Urothelium cell line (cell line): Measurements from ENCODE around the gene ZIC4.

Experiments
- DNase-seq: peaks from one replicate; pipeline ENCODE4 v3.0.0; 2011; ENCODE audit warnings: low spot score, mixed read lengths
- FAIRE-seq: peaks from 2 replicates; lab custom pipeline; 2011; peaks lifted over from hg19 to GRCh38; lab: Jason Lieb, UNC

Gene ZIC4

GRCh38 chr3:147418371-147418781 lies 12.0 kb upstream of the ZIC4 start:
- DNase-seq, result no peak
- FAIRE-seq, result no peak

- no peak for FAIRE-seq
These were observed 11.4 kb upstream of the ZIC4 start for GRCh38 chr3:147417551-147418295.

GRCh38 chr3:147416931-147417330 lies 10.6 kb upstream of the ZIC4 start:
- DNase-seq (no peak), FAIRE-seq (no peak)

More at GRCh38 chr3:147417551-147418295, 11.4 kb upstream of the ZIC4 start:
- DNase-seq, result no peak

GRCh38 chr3:147415874-147416273 lies 9.5 kb upstream of the ZIC4 start:
- no peak for DNase-seq
- no peak for FAIRE-seq

- no peak for DNase-seq
- no peak for FAIRE-seq
These were observed 8.9 kb upstream of the ZIC4 start for GRCh38 chr3:147415286-147415685.

GRCh38 chr3:147414390-147415138 lies 8.2 kb upstream of the ZIC4 start:
- DNase-seq (no peak), FAIRE-seq (no peak)

GRCh38 chr3:147413686-147414389 lies 7.5 kb upstream of the ZIC4 start:
- no peak for FAIRE-seq

GRCh38 chr3:147412917-147413685 lies 6.8 kb upstream of the ZIC4 start:
- FAIRE-seq, result no peak
- DNase-seq, result no peak

More at GRCh38 chr3:147413686-147414389, 7.5 kb upstream of the ZIC4 start:
- DNase-seq, result no peak

GRCh38 chr3:147412261-147412916 lies 6.0 kb upstream of the ZIC4 start:
- FAIRE-seq (no peak), DNase-seq (no peak)

GRCh38 chr3:147411815-147412241 lies 5.5 kb upstream of the ZIC4 start:
- DNase-seq (no peak), FAIRE-seq (no peak)

GRCh38 chr3:147411238-147411814 lies 5.0 kb upstream of the ZIC4 start:
- no peak for DNase-seq
- FAIRE-seq, result no peak

- DNase-seq (no peak), FAIRE-seq (no peak)
These were observed 4.3 kb upstream of the ZIC4 start for GRCh38 chr3:147410526-147411237.

GRCh38 chr3:147410116-147410525 lies 3.8 kb upstream of the ZIC4 start:
- DNase-seq (no peak), FAIRE-seq (no peak)

GRCh38 chr3:147409143-147410115 lies 3.1 kb upstream of the ZIC4 start, which contains the start of gene ZIC1:
Gene ZIC1 (plus strand): TSS chr3:147409365. CDS start chr3:147410113, 748 bp downstream.
- DNase-seq (no peak), FAIRE-seq (no peak)

GRCh38 chr3:147408188-147409100 lies 2.1 kb upstream of the ZIC4 start:
- FAIRE-seq (no peak), DNase-seq (no peak)

GRCh38 chr3:147407498-147408187 lies 1.3 kb upstream of the ZIC4 start:
- FAIRE-seq, result no peak
- no peak for DNase-seq
